Kidney (tissue), 14 donors: Measurements from ENCODE around the gene LYRM4. TPM values are rescaled to one million over a fixed set of nuclear protein-coding genes. Genes with fewer than 3 reads are reported as not detected.

ENCODE experiments used
- DNase-seq, 5 donors: peaks; one replicate each; pipeline ENCODE4 v3.0.0-alpha.2; 2013 to 2020
- FAIRE-seq: peaks from 2 replicates; lab custom pipeline; 2012; peaks lifted over from hg19 to GRCh38; lab: Jason Lieb, UNC
- H3K27ac ChIP-seq, 2 donors: one replicate each; pipeline ENCODE4 v1.7.0; 2013; ENCODE audit warnings: low read depth in 2 of 2, low read length in 2 of 2, inconsistent platforms in 1 of 2
- H3K27me3 ChIP-seq: one replicate; pipeline ENCODE4 v1.7.1; 2013; ENCODE audit warnings: low read length, inconsistent platforms; ENCODE audit not compliant: control insufficient read depth, insufficient read depth
- H3K36me3 ChIP-seq, 3 donors: one replicate each; pipeline versions ENCODE4 v1.7.0 to v1.7.1; 2013; ENCODE audit warnings: low read length in 3 of 3, control low read depth in 1 of 3, inconsistent platforms in 1 of 3; ENCODE audit not compliant: insufficient read depth in 3 of 3, control insufficient read depth in 2 of 3
- H3K4me1 ChIP-seq, 3 donors: one replicate each; pipeline versions ENCODE4 v1.7.0 to v1.7.1; 2013; ENCODE audit warnings: low read length in 3 of 3, inconsistent platforms in 1 of 3, low read depth in 1 of 3; ENCODE audit not compliant: control insufficient read depth in 2 of 3, insufficient read depth in 2 of 3
- H3K4me3 ChIP-seq, 3 donors: one replicate each; pipeline versions ENCODE4 v1.7.0 to v1.8.1; 2013; ENCODE audit warnings: low read length in 3 of 3, control low read depth in 1 of 3, inconsistent platforms in 1 of 3
- H3K9ac ChIP-seq, 3 donors: one replicate each; pipeline versions ENCODE4 v1.7.0 to v1.7.1; 2013; ENCODE audit warnings: low read length in 3 of 3, control low read depth in 1 of 3, inconsistent platforms in 1 of 3
- H3K9me3 ChIP-seq, 3 donors: one replicate each; pipeline versions ENCODE4 v1.7.0 to v1.7.1; 2013; ENCODE audit warnings: low read length in 3 of 3, control low read depth in 1 of 3, inconsistent platforms in 1 of 3; ENCODE audit not compliant: control insufficient read depth in 2 of 3, insufficient read depth in 1 of 3
- CTCF ChIP-seq: IDR thresholded peaks from 3 replicates; pipeline ENCODE4 v1.5.1; 2012; ENCODE audit warnings: mild to moderate bottlenecking, moderate library complexity, borderline replicate concordance; ENCODE audit not compliant: insufficient read depth; ENCODE audit errors: extremely low read depth
- intact Hi-C: fragments of 100-400 bp; cut with DNase I; formaldehyde crosslinking; loops from one replicate; pipeline ENCODE4 v1.11.1; 2022
- polyA plus RNA-seq: library from polyadenylated mRNA; stranded (reverse); fragments of 350-450 nt; fragmentation: Illumina TruSeq; extraction: RNeasy Lipid Tissue Mini Kit (QIAGEN cat#74804); gene quantifications from one replicate; pipeline ENCODE4 v1.2.3, GENCODE V29; 2014; ENCODE audit warnings: low read depth, low replicate concordance; ENCODE audit not compliant: insufficient read depth
- total RNA-seq: library from RNA; stranded (reverse); fragmentation: NEBNext Ultra II Directional; extraction: Animal tissue kit (Norgen Biotek cat#: 25700); gene quantifications from one replicate; pipeline ENCODE4 v1.2.1, GENCODE V29; 2021
- donor health status: control.
- donor health status: control.
- donor health status: control.
- donor health status: control.
- donor health status: control.
- donor health status: DM: yes; HTN: yes; CAD: no.
- donor health status: Normal renal cell carcinoma (clear cell type).

The LYRM4 gene
- total and polyA plus RNA-seq, 2 donors from 2014 or later: 21.3 to 31.8 TPM

- Histone ChIP-seq H3K9ac (peak overlapping the region in 2 of 3 donors; percentile 16 to 55), H3K27ac (peak overlapping the region in 1 of 2 donors; percentile 57), H3K27me3 (no peaks in the 10 kb centered on the region), H3K4me3 (peak overlapping the region; percentile 20 to 67 (median 65)), H3K4me1 (peaks cover 0 to 8% (median 0%) of the 10 kb centered on the region in 3 donors), H3K36me3 (no peaks in the 10 kb centered on the region), H3K9me3 (no peaks in the 10 kb centered on the region)
- TF ChIP-seq CTCF: no peak
- FAIRE-seq (no peak), DNase-seq (peak in 3 of 5 donors; percentile 36 to 66 (median 62))
- intact Hi-C loops: no loop called here
Measured at GRCh38 chr6:5084360-5084780, 176.4 kb downstream of the LYRM4 start.

- H3K4me3 ChIP-seq: no peak overlapping the region
- TF ChIP-seq CTCF: no peak
- FAIRE-seq: no peak
- peaks cover 0 to 8% (median 0%) of the 10 kb centered on the region in 3 donors for H3K4me1 ChIP-seq
- no peak for DNase-seq
- H3K9ac ChIP-seq: no peak overlapping the region
- intact Hi-C loops: no loop called here
- H3K27ac ChIP-seq: no peak overlapping the region
- H3K9me3 ChIP-seq: no peaks in the 10 kb centered on the region
- no peaks in the 10 kb centered on the region for H3K27me3 ChIP-seq
- H3K36me3 ChIP-seq: no peaks in the 10 kb centered on the region
Measured at GRCh38 chr6:5083813-5084359, 176.9 kb downstream of the LYRM4 start.

- FAIRE-seq: no peak
- H3K9ac ChIP-seq: no peak overlapping the region
- H3K4me3 ChIP-seq: no peak overlapping the region
- no peaks in the 10 kb centered on the region for H3K27me3 ChIP-seq
- no peaks in the 10 kb centered on the region for H3K36me3 ChIP-seq
- no peak for DNase-seq
- intact Hi-C loops: no loop called here
- H3K9me3 ChIP-seq: no peaks in the 10 kb centered on the region
- no peak overlapping the region for H3K27ac ChIP-seq
- peaks cover 0 to 8% (median 0%) of the 10 kb centered on the region in 3 donors for H3K4me1 ChIP-seq
- TF ChIP-seq CTCF: no peak
Measured at GRCh38 chr6:5083307-5083583, 177.5 kb downstream of the LYRM4 start.
